Measurements from ENCODE around the gene TNXB. TPM values are rescaled to one million over a fixed set of nuclear protein-coding genes. Genes with fewer than 3 reads are reported as not detected.

Gene TNXB
- total RNA-seq, 4 donors from 2014 or later = 24.9 to 155 (median 46.3) TPM

- intact Hi-C loops (cut with DNase I; ENCODE audit: low total_unique reads) = no loop called here
- peak in 1 of 2 donors; percentile 56 for DNase-seq (ENCODE audit: low spot score in 2 of 2)
- no peak overlapping the region for H3K4me3 ChIP-seq (ENCODE audit: low read depth, poor library complexity, severe bottlenecking)
- 92 to 94% methylated on average over 7 of the region's 7 CpGs for WGBS, 2 donors
- TF ChIP-seq POLR2A (IDR thresholded peaks at IDR 0.05) (no peak), CTCF (IDR thresholded peaks at IDR 0.05) (no peak)
Measured at GRCh38 chr6:32116674-32117073, 7.5 kb upstream of the TNXB start.

- peak in 1 of 2 donors; percentile 86 for DNase-seq (ENCODE audit: low spot score in 2 of 2)
- intact Hi-C loops (cut with DNase I; ENCODE audit: low total_unique reads) = no loop called here
- TF ChIP-seq CTCF (IDR thresholded peaks at IDR 0.05) (no peak), POLR2A (IDR thresholded peaks at IDR 0.05) (no peak)
- WGBS, 2 donors = 80 to 85% methylated on average over 6 of the region's 6 CpGs
- no peak overlapping the region for H3K4me3 ChIP-seq (ENCODE audit: low read depth, poor library complexity, severe bottlenecking)
Measured at GRCh38 chr6:32115623-32116022, 6.5 kb upstream of the TNXB start.

GRCh38 chr6:32114796-32115195 is 5.7 kb upstream of the TNXB start:
- intact Hi-C loops (cut with DNase I; ENCODE audit: low total_unique reads) = no loop called here
- DNase-seq (ENCODE audit: low spot score in 2 of 2) = peak in 1 of 2 donors; percentile 83
- TF ChIP-seq CTCF (IDR thresholded peaks at IDR 0.05) = no peak

GRCh38 chr6:32113386-32114352 is 4.5 kb upstream of the TNXB start:
- intact Hi-C loops (cut with DNase I; ENCODE audit: low total_unique reads) = no loop called here
- DNase-seq (ENCODE audit: low spot score in 2 of 2) = peak; percentile 77 to 93
- H3K4me3 ChIP-seq (ENCODE audit: low read depth, poor library complexity, severe bottlenecking) = no peak overlapping the region
- TF ChIP-seq CTCF (IDR thresholded peaks at IDR 0.05) = peak in 1 of 3 donors; percentile 42
- no peak for TF ChIP-seq POLR2A (IDR thresholded peaks at IDR 0.05)
- WGBS, 2 donors = 66 to 68% methylated on average over 9 of the region's 9 CpGs

More at GRCh38 chr6:32114796-32115195, 5.7 kb upstream of the TNXB start:
- no peak overlapping the region for H3K4me3 ChIP-seq (ENCODE audit: low read depth, poor library complexity, severe bottlenecking)
- WGBS, 2 donors = 58 to 65% methylated on average over 8 of the region's 8 CpGs

- 56 to 60% methylated on average over 9 of the region's 9 CpGs for WGBS, 2 donors
- DNase-seq (ENCODE audit: low spot score in 2 of 2) = peak; percentile 65 to 91
- H3K4me3 ChIP-seq (ENCODE audit: low read depth, poor library complexity, severe bottlenecking) = no peak overlapping the region
- intact Hi-C loops (cut with DNase I; ENCODE audit: low total_unique reads) = no loop called here
- TF ChIP-seq CTCF (IDR thresholded peaks at IDR 0.05) (no peak), POLR2A (IDR thresholded peaks at IDR 0.05) (no peak)
Measured at GRCh38 chr6:32112431-32112980, 3.4 kb upstream of the TNXB start.
